Measurements from ENCODE around the gene DCDC2C.

- TF ChIP-seq CTCF (IDR thresholded peaks at IDR 0.05; ENCODE audit: low read depth, low read length) (no peak), EZH2phosphoT487 (IDR thresholded peaks at IDR 0.05; ENCODE audit: low read depth) (no peak)
These were observed 6.8 kb upstream of the DCDC2C start for GRCh38 chr2:3696545-3696944.
